Progenitor cell of endocrine pancreas (in vitro differentiated cells): ENCODE data around the gene NUP210. TPM values are rescaled to one million over a fixed set of nuclear protein-coding genes. Genes with fewer than 3 reads are reported as not detected.

Experiments used
- DNase-seq: peaks from one replicate; pipeline ENCODE4 v3.0.0; 2021; ENCODE audit warnings: low spot score; ENCODE audit not compliant: unreplicated experiment
- H3K27ac Mint-ChIP-seq: 2 replicates; pipeline ENCODE4 v1.8.0; 2021; ENCODE audit warnings: mild to moderate bottlenecking, moderate library complexity, mixed read lengths
- H3K27me3 Mint-ChIP-seq: 2 replicates; pipeline ENCODE4 v1.8.0; 2021; ENCODE audit warnings: mixed read lengths
- H3K36me3 Mint-ChIP-seq: 2 replicates; pipeline ENCODE4 v1.8.0; 2022; ENCODE audit warnings: mixed read lengths; ENCODE audit not compliant: insufficient read depth
- H3K4me1 Mint-ChIP-seq: 2 replicates; pipeline ENCODE4 v1.8.0; 2021; ENCODE audit warnings: low read depth, mixed read lengths
- H3K4me3 Mint-ChIP-seq: 2 replicates; pipeline ENCODE4 v1.8.0; 2021; ENCODE audit warnings: low read depth, mild to moderate bottlenecking, moderate library complexity, mixed read lengths
- H3K9me3 Mint-ChIP-seq: 2 replicates; pipeline ENCODE4 v1.8.0; 2021; ENCODE audit warnings: low read depth, mixed read lengths
- CTCF ChIP-seq: fragments of 200-600 bp; sonication (generic); IDR thresholded peaks from one replicate; pipeline ENCODE4 v1.5.0; 2021; ENCODE audit warnings: antibody characterized with exemption, mild to moderate bottlenecking; ENCODE audit not compliant: unreplicated experiment
- total RNA-seq: library from RNA; stranded (reverse); gene quantifications from 2 replicates; pipeline ENCODE4 v1.2.1, GENCODE V29; 2021

NUP210 gene
- total RNA-seq, 1 donor from 2014 or later = 78.2 TPM

- no peak for TF ChIP-seq CTCF
- DNase-seq = no peak
- H3K9me3 Mint-ChIP-seq = no peaks in the 10 kb centered on the region
- no peaks in the 10 kb centered on the region for H3K36me3 Mint-ChIP-seq
- no peak overlapping the region for H3K27ac Mint-ChIP-seq
- no peak overlapping the region for H3K4me3 Mint-ChIP-seq
- peaks cover 1% of the 10 kb centered on the region for H3K4me1 Mint-ChIP-seq
- H3K27me3 Mint-ChIP-seq = peaks cover 2% of the 10 kb centered on the region
Observed at GRCh38 chr3:13269711-13270378, 150.3 kb downstream of the NUP210 start.

GRCh38 chr3:13268961-13269441 lies 151.1 kb downstream of the NUP210 start:
- no peak for TF ChIP-seq CTCF
- H3K27me3 Mint-ChIP-seq = peaks cover 2% of the 10 kb centered on the region
- H3K4me3 Mint-ChIP-seq = no peak overlapping the region
- no peaks in the 10 kb centered on the region for H3K36me3 Mint-ChIP-seq
- DNase-seq = no peak
- H3K4me1 Mint-ChIP-seq = peaks cover 1% of the 10 kb centered on the region
- no peaks in the 10 kb centered on the region for H3K9me3 Mint-ChIP-seq
- no peak overlapping the region for H3K27ac Mint-ChIP-seq

- Mint-ChIP-seq H3K9me3 (no peaks in the 10 kb centered on the region), H3K4me1 (peaks cover 1% of the 10 kb centered on the region), H3K4me3 (no peak overlapping the region), H3K27ac (no peak overlapping the region), H3K36me3 (no peaks in the 10 kb centered on the region), H3K27me3 (peaks cover 2% of the 10 kb centered on the region)
- no peak for DNase-seq
- no peak for TF ChIP-seq CTCF
Observed at GRCh38 chr3:13268120-13268519, 152.0 kb downstream of the NUP210 start.

GRCh38 chr3:13266651-13267362 lies 153.3 kb downstream of the NUP210 start:
- no peak for TF ChIP-seq CTCF
- Mint-ChIP-seq H3K4me1 (peaks cover 3% of the 10 kb centered on the region), H3K9me3 (no peaks in the 10 kb centered on the region), H3K27ac (no peak overlapping the region), H3K27me3 (no peaks in the 10 kb centered on the region), H3K36me3 (no peaks in the 10 kb centered on the region), H3K4me3 (no peak overlapping the region)
- DNase-seq = no peak

Other genes starting within 250 kb of the NUP210 start
- 14.4 and 14.5 TPM in 2 replicates for gene HDAC11, start 60.0 kb upstream of the NUP210 start, total RNA-seq
- 5.8 and 14.1 TPM in 2 replicates for gene FBLN2, start 128.8 kb upstream of the NUP210 start, total RNA-seq